Measurements from ENCODE around the gene FIGN.

The FIGN gene

DNA sequence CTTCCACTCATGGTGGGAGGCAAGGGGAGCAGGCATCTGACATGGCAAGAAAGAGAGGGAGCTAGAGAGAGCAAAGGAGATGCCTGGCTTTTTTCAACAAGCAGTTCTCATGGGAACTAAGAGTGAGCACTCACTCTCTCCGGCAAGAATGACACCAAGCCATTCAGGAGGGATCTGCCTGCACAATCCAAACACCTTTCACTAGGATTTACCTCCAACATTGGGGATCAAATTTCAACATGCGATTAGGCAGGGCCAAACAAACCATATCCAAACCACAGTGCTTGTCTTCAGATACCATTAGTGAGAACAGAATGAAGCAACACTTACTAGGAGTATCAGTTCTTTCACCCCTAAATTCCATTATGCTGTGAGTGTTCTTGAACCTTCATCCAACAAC lies 77.3 kb downstream of the FIGN start:
- H3K4me3 ChIP-seq (ENCODE audit: low read length), result no peak overlapping the region
- DNase-seq (ENCODE audit: low read depth), result no peak
- TF ChIP-seq, protein P1, sequence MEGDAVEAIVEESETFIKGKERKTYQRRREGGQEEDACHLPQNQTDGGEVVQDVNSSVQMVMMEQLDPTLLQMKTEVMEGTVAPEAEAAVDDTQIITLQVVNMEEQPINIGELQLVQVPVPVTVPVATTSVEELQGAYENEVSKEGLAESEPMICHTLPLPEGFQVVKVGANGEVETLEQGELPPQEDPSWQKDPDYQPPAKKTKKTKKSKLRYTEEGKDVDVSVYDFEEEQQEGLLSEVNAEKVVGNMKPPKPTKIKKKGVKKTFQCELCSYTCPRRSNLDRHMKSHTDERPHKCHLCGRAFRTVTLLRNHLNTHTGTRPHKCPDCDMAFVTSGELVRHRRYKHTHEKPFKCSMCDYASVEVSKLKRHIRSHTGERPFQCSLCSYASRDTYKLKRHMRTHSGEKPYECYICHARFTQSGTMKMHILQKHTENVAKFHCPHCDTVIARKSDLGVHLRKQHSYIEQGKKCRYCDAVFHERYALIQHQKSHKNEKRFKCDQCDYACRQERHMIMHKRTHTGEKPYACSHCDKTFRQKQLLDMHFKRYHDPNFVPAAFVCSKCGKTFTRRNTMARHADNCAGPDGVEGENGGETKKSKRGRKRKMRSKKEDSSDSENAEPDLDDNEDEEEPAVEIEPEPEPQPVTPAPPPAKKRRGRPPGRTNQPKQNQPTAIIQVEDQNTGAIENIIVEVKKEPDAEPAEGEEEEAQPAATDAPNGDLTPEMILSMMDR (conservative IDR thresholded peaks at IDR 0.05; ENCODE audit: low read depth, low read length), result no peak

DNA sequence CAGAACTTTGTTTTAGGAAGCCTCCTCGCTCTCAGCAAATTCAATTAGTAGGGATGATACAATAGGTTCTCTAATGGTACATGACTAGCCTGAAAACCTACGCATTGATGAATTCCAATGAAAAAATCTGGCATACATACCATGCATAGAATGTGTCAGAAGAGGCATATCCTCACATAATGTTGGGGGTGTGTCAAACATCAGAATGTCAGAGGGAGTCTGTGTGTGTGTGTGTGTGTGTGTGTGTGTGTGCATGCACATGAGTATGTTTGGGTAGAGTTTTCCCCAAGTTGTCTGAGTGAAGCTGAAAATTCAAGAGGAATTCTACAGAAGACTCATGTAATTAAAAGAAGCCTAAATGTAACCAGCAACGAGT lies 78.5 kb downstream of the FIGN start:
- peak; percentile 47 for DNase-seq (ENCODE audit: low read depth)

DNA sequence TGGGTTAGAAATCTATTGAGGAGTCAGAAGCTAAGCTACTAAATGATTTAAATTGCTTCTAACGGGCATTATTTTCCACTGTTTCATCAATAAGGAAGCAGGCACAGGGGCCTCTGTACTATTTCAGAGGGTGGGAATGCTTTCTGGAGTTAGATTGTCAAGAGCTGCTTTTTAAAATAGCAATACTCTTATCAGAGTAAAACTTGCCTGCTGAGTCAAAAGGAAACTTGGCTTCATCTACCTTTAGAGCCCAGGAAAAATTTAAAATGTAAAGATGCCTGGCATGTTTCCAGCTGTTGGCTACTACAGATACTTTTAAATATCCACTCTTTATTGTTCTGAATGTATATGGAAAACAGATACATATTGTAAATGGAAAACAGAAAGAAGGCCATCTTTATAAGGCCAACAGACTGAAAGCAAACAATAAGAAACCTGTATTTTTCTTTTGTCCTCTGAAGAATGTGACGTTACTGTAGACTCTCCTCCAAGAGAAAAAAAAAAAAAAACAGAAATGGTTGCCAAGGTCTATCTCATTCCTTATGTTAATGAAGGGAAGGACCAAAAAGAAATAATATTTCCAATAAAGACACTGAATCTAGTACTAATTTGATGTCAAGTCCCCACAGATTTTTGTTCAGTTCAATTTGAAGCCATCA lies 79.1 kb downstream of the FIGN start:
- DNase-seq (ENCODE audit: low read depth), result no peak
- TF ChIP-seq, protein P1 (conservative IDR thresholded peaks at IDR 0.05; ENCODE audit: low read depth, low read length), result no peak
- no peak overlapping the region for H3K4me3 ChIP-seq (ENCODE audit: low read length)

More for the DNA sequence above, 78.5 kb downstream of the FIGN start:
- TF ChIP-seq, protein P1 (conservative IDR thresholded peaks at IDR 0.05; ENCODE audit: low read depth, low read length), result no peak
- no peak overlapping the region for H3K4me3 ChIP-seq (ENCODE audit: low read length)

DNA sequence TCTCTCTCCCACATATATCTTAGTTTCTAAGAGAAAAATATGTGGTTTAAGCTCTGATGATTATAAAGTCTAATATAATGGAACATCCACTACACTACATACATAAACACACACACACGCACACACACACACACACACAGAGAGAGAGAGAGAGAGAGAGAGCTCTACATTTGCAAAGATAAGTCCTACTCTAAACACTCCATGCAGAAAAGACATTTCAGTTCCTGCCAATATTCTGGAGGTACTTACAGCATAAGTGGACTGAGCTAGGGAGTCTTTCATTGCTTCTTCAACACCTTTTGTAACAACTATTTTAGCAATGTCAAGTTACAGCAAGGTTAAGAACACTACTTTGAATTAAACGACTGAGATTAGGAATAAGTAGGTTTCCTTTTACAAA lies 80.1 kb downstream of the FIGN start:
- no peak overlapping the region for H3K4me3 ChIP-seq (ENCODE audit: low read length)
- no peak for DNase-seq (ENCODE audit: low read depth)
- TF ChIP-seq, protein P1 (conservative IDR thresholded peaks at IDR 0.05; ENCODE audit: low read depth, low read length), result no peak

DNA sequence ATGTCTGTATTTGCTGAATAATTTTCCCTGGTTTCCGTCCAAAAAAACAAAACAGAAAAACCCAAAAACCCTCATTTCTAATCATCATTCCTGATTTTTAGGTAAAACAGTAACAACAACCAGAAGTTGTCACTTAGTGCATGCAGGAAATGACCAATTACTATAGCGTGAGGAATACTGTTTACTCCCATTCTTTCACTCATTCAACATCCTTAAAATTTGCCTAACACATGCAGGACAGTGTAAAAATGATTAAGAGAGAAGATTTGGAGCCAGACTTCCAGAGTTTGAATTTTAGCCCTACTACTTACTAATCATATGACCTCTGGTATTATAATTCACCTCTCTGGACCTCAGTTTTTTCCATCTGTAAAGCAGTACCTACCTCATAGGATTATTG lies 83.1 kb downstream of the FIGN start:
- no peak overlapping the region for H3K4me3 ChIP-seq (ENCODE audit: low read length)
- DNase-seq (ENCODE audit: low read depth), result no peak
- TF ChIP-seq, protein P1 (conservative IDR thresholded peaks at IDR 0.05; ENCODE audit: low read depth, low read length), result no peak

DNA sequence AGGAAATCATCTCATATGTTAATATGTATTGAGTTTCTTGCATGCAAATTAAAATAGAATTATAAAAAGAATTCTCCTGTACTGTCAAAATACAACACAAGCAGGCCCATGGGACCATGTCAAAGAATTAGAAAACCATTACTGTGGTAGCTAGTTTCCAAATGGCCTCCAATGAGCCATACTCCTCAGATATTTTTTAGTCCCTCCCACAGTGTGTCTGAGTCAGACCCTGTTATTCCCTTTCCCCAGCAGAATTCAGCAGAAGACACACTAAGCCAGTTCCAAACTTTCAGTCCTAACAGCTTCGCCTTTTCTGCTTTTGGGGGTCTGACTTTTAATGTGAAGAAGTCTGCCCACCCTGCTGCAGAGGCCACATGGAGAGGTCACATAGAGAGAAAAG lies 86.7 kb downstream of the FIGN start:
- DNase-seq (ENCODE audit: low read depth), result no peak
- TF ChIP-seq, protein P1 (conservative IDR thresholded peaks at IDR 0.05; ENCODE audit: low read depth, low read length), result no peak
- H3K4me3 ChIP-seq (ENCODE audit: low read length), result no peak overlapping the region

DNA sequence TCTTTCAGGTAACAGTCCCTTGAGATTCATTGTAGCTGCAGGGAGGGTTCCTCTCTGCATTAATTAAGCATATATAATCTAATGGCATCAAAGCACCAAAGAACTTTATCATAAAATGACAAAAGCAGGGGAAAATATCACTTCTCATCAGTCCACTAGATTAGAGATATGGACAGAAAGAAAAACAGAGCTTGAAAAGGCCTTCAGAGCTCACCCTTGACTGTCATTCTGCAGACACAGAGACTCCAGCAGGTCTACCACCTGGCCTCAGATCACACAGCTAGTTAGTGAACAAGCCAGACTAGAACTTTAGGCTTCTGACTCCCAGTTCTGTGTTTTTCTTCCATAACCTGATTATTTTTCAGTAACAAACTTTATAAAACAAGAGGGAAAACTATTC lies 88.5 kb downstream of the FIGN start:
- TF ChIP-seq, protein P1 (conservative IDR thresholded peaks at IDR 0.05; ENCODE audit: low read depth, low read length), result no peak
- DNase-seq (ENCODE audit: low read depth), result no peak
- no peak overlapping the region for H3K4me3 ChIP-seq (ENCODE audit: low read length)

Data from retinal pigment epithelial cell (primary cell).